ENCODE results near the gene TMEM154.

TMEM154 gene

GRCh38 chr4:152594978-152595925 lies 84.5 kb downstream of the TMEM154 start:
- Mint-ChIP-seq H3K36me3 (ENCODE audit: low read depth) (no peaks in the 10 kb centered on the region), H3K4me3 (no peak overlapping the region), H3K4me1 (ENCODE audit: low read depth) (peaks cover 6% of the 10 kb centered on the region), H3K9me3 (no peaks in the 10 kb centered on the region), H3K27me3 (peaks cover 11% of the 10 kb centered on the region), H3K27ac (no peak overlapping the region)
- intact Hi-C loops (cut with micrococcal nuclease): no loop called here

DNA sequence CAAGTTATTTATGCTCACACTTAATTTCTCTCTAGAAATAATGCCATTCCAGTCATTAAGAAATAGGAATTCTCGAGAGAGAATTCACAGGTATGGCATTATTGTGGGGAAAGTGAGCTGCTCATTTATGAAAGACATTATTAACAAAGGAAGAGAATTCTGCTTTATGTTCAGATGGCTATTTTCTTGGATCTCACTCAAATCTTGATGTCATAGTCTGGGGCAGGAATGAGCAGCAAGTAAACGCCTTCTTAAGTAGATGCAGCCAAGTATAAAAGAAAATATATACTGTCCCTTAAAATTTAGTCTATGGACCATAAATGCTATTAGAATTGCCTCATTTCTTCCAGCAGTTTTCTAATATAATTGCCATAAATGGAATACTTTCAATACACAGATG lies 85.7 kb downstream of the TMEM154 start:
- H3K4me1 Mint-ChIP-seq (ENCODE audit: low read depth): peaks cover 7% of the 10 kb centered on the region
- no peak overlapping the region for H3K4me3 Mint-ChIP-seq
- no peak overlapping the region for H3K27ac Mint-ChIP-seq
- H3K9me3 Mint-ChIP-seq: no peaks in the 10 kb centered on the region
- no peaks in the 10 kb centered on the region for H3K36me3 Mint-ChIP-seq (ENCODE audit: low read depth)
- peaks cover 11% of the 10 kb centered on the region for H3K27me3 Mint-ChIP-seq
- intact Hi-C loops (cut with micrococcal nuclease): no loop called here

- H3K4me3 Mint-ChIP-seq: no peak overlapping the region
These were observed 87.9 kb downstream of the TMEM154 start for GRCh38 chr4:152591876-152592275.

GRCh38 chr4:152591396-152591795 lies 88.4 kb downstream of the TMEM154 start:
- H3K4me1 Mint-ChIP-seq (ENCODE audit: low read depth): peaks cover 25% of the 10 kb centered on the region
- H3K4me3 Mint-ChIP-seq: peak overlapping the region; percentile 23
- intact Hi-C loops (cut with micrococcal nuclease): no loop called here
- no peak overlapping the region for H3K27ac Mint-ChIP-seq
- H3K9me3 Mint-ChIP-seq: no peaks in the 10 kb centered on the region
- H3K36me3 Mint-ChIP-seq (ENCODE audit: low read depth): no peaks in the 10 kb centered on the region
- peaks cover 11% of the 10 kb centered on the region for H3K27me3 Mint-ChIP-seq

More at GRCh38 chr4:152591876-152592275, 87.9 kb downstream of the TMEM154 start:
- no peak overlapping the region for H3K27ac Mint-ChIP-seq
- H3K27me3 Mint-ChIP-seq: peaks cover 11% of the 10 kb centered on the region
- no peaks in the 10 kb centered on the region for H3K9me3 Mint-ChIP-seq
- intact Hi-C loops (cut with micrococcal nuclease): no loop called here
- peaks cover 20% of the 10 kb centered on the region for H3K4me1 Mint-ChIP-seq (ENCODE audit: low read depth)
- H3K36me3 Mint-ChIP-seq (ENCODE audit: low read depth): no peaks in the 10 kb centered on the region

- H3K27ac Mint-ChIP-seq: no peak overlapping the region
- H3K9me3 Mint-ChIP-seq: no peaks in the 10 kb centered on the region
- peaks cover 28% of the 10 kb centered on the region for H3K4me1 Mint-ChIP-seq (ENCODE audit: low read depth)
- peaks cover 11% of the 10 kb centered on the region for H3K27me3 Mint-ChIP-seq
- intact Hi-C loops (cut with micrococcal nuclease): no loop called here
- H3K4me3 Mint-ChIP-seq: no peak overlapping the region
- no peaks in the 10 kb centered on the region for H3K36me3 Mint-ChIP-seq (ENCODE audit: low read depth)
These were observed 89.4 kb downstream of the TMEM154 start for GRCh38 chr4:152590179-152591031.

GRCh38 chr4:152588869-152589268 lies 90.9 kb downstream of the TMEM154 start:
- Mint-ChIP-seq H3K36me3 (ENCODE audit: low read depth) (no peaks in the 10 kb centered on the region), H3K27ac (no peak overlapping the region)

GRCh38 chr4:152587127-152587526 lies 92.7 kb downstream of the TMEM154 start:
- H3K4me1 Mint-ChIP-seq (ENCODE audit: low read depth): peaks cover 28% of the 10 kb centered on the region
- intact Hi-C loops (cut with micrococcal nuclease): no loop called here
- no peaks in the 10 kb centered on the region for H3K36me3 Mint-ChIP-seq (ENCODE audit: low read depth)
- no peak overlapping the region for H3K27ac Mint-ChIP-seq
- H3K9me3 Mint-ChIP-seq: no peaks in the 10 kb centered on the region
- peaks cover 11% of the 10 kb centered on the region for H3K27me3 Mint-ChIP-seq
- H3K4me3 Mint-ChIP-seq: no peak overlapping the region

More at GRCh38 chr4:152588869-152589268, 90.9 kb downstream of the TMEM154 start:
- intact Hi-C loops (cut with micrococcal nuclease): no loop called here
- Mint-ChIP-seq H3K9me3 (no peaks in the 10 kb centered on the region), H3K4me1 (ENCODE audit: low read depth) (peaks cover 28% of the 10 kb centered on the region), H3K4me3 (no peak overlapping the region), H3K27me3 (peaks cover 11% of the 10 kb centered on the region)

GRCh38 chr4:152586668-152587067 lies 93.1 kb downstream of the TMEM154 start:
- peaks cover 28% of the 10 kb centered on the region for H3K4me1 Mint-ChIP-seq (ENCODE audit: low read depth)
- H3K4me3 Mint-ChIP-seq: no peak overlapping the region
- H3K27ac Mint-ChIP-seq: no peak overlapping the region
- H3K9me3 Mint-ChIP-seq: no peaks in the 10 kb centered on the region
- no peaks in the 10 kb centered on the region for H3K36me3 Mint-ChIP-seq (ENCODE audit: low read depth)
- peaks cover 10% of the 10 kb centered on the region for H3K27me3 Mint-ChIP-seq
- intact Hi-C loops (cut with micrococcal nuclease): no loop called here

GRCh38 chr4:152585023-152585441 lies 94.8 kb downstream of the TMEM154 start:
- intact Hi-C loops (cut with micrococcal nuclease): no loop called here
- Mint-ChIP-seq H3K27ac (no peak overlapping the region), H3K27me3 (no peaks in the 10 kb centered on the region), H3K4me3 (no peak overlapping the region), H3K36me3 (ENCODE audit: low read depth) (no peaks in the 10 kb centered on the region), H3K9me3 (no peaks in the 10 kb centered on the region), H3K4me1 (ENCODE audit: low read depth) (peaks cover 22% of the 10 kb centered on the region)

DNA sequence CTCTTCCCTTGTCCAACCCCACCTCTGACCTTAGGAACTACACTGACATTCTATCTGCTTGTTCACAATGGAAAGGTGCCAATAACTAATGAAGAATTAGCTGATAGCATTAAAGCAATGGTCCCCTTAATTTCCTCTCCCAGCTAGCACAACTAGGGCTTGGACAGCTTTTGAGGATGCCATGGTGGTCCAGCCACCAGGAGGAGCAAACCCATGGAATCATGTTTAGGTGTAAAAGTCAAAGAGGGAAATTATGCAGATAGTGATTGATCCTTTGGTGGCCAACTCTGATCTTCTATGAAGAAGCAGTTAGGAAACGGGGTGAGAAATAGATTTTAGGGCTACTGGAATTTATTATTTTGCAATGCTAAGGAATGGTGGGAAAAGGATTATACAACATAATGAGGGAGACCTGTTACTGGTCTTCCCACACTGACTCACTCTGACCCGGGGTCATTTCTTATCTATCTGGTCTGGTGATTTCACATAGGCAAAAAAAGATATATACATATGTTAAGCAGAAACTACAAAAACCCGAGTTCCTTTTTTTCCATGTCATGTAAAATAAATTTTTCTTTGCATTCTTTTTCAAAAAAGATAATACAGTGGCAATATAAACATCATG lies 98.1 kb downstream of the TMEM154 start:
- Mint-ChIP-seq H3K4me1 (ENCODE audit: low read depth) (peaks cover 22% of the 10 kb centered on the region), H3K36me3 (ENCODE audit: low read depth) (no peaks in the 10 kb centered on the region), H3K9me3 (no peaks in the 10 kb centered on the region), H3K27ac (no peak overlapping the region), H3K4me3 (no peak overlapping the region), H3K27me3 (no peaks in the 10 kb centered on the region)
- intact Hi-C loops (cut with micrococcal nuclease): no loop called here

- Mint-ChIP-seq H3K4me1 (ENCODE audit: low read depth) (peaks cover 17% of the 10 kb centered on the region), H3K27ac (no peak overlapping the region), H3K36me3 (ENCODE audit: low read depth) (no peaks in the 10 kb centered on the region), H3K4me3 (no peak overlapping the region), H3K27me3 (no peaks in the 10 kb centered on the region), H3K9me3 (no peaks in the 10 kb centered on the region)
- intact Hi-C loops (cut with micrococcal nuclease): loop anchor here (10.0 kb wide), 1 partner anchor 55 kb away; no protein-coding TSS in a partner anchor
These were observed 99.9 kb downstream of the TMEM154 start for GRCh38 chr4:152579916-152580315.

GRCh38 chr4:152579107-152579764 lies 100.6 kb downstream of the TMEM154 start:
- intact Hi-C loops (cut with micrococcal nuclease): loop anchor here (10.0 kb wide), 1 partner anchor 56 kb away; no protein-coding TSS in a partner anchor
- no peak overlapping the region for H3K4me3 Mint-ChIP-seq

GRCh38 chr4:152578670-152579069 lies 101.1 kb downstream of the TMEM154 start:
- Mint-ChIP-seq H3K36me3 (ENCODE audit: low read depth) (no peaks in the 10 kb centered on the region), H3K9me3 (no peaks in the 10 kb centered on the region), H3K27ac (peak overlapping the region; percentile 33), H3K4me1 (ENCODE audit: low read depth) (peaks cover 17% of the 10 kb centered on the region), H3K4me3 (no peak overlapping the region), H3K27me3 (peaks cover 3% of the 10 kb centered on the region)
- intact Hi-C loops (cut with micrococcal nuclease): loop anchor here (10.0 kb wide), 1 partner anchor 56 kb away; no protein-coding TSS in a partner anchor

More at GRCh38 chr4:152579107-152579764, 100.6 kb downstream of the TMEM154 start:
- Mint-ChIP-seq H3K27me3 (peaks cover under 1% of the 10 kb centered on the region), H3K36me3 (ENCODE audit: low read depth) (no peaks in the 10 kb centered on the region), H3K4me1 (ENCODE audit: low read depth) (peaks cover 17% of the 10 kb centered on the region), H3K27ac (no peak overlapping the region), H3K9me3 (no peaks in the 10 kb centered on the region)
